ENCODE measurements around the gene BLTP2.

The BLTP2 gene

GRCh38 chr17:28599311-28600184, 45.4 kb downstream of the BLTP2 start:
- DNase-seq (ENCODE audit: low read depth), result peak; percentile 84
- peak overlapping the region; percentile 70 for H3K4me3 ChIP-seq (ENCODE audit: low read depth, low read length)
- no peak for TF ChIP-seq CTCF (IDR thresholded peaks at IDR 0.05; ENCODE audit: insufficient read depth, low read depth, low read length, missing control alignments)

GRCh38 chr17:28598799-28599310, 46.1 kb downstream of the BLTP2 start, which contains the start of gene SPAG5:
TSS of gene SPAG5 (minus strand) at chr17:28599025. CDS start at chr17:28598946, 79 bp downstream.
- no peak for TF ChIP-seq CTCF (IDR thresholded peaks at IDR 0.05; ENCODE audit: insufficient read depth, low read depth, low read length, missing control alignments)
- DNase-seq (ENCODE audit: low read depth), result peak; percentile 96
- H3K4me3 ChIP-seq (ENCODE audit: low read depth, low read length), result peak within 1 kb of the TSS; percentile 70

- TF ChIP-seq CTCF (IDR thresholded peaks at IDR 0.05; ENCODE audit: insufficient read depth, low read depth, low read length, missing control alignments), result no peak
- peak overlapping the region; percentile 70 for H3K4me3 ChIP-seq (ENCODE audit: low read depth, low read length)
- DNase-seq (ENCODE audit: low read depth), result no peak
Measured at GRCh38 chr17:28598389-28598788, 46.6 kb downstream of the BLTP2 start.

GRCh38 chr17:28597606-28598383, 47.2 kb downstream of the BLTP2 start:
- TF ChIP-seq CTCF (IDR thresholded peaks at IDR 0.05; ENCODE audit: insufficient read depth, low read depth, low read length, missing control alignments), result no peak
- no peak for DNase-seq (ENCODE audit: low read depth)
- H3K4me3 ChIP-seq (ENCODE audit: low read depth, low read length), result peak overlapping the region; percentile 70
